Measurements from ENCODE around the gene PPP2R2B. TPM values are rescaled to one million over a fixed set of nuclear protein-coding genes. Genes with fewer than 3 reads are reported as not detected.
A peak's percentile ranks its signal among the peaks of the same experiment; 100 is the strongest.
"Not testable (repeated sequence)": the region's sequence is repeated elsewhere in the genome, so short reads cannot be mapped to it uniquely, and the experiment has no call there.

The PPP2R2B gene
- total RNA-seq, 1 donor = not detected

- no peak overlapping the region for H3K4me3 ChIP-seq (ENCODE audit: low read depth, low read length)
- no peak for DNase-seq (ENCODE audit: low read depth)
- peak; percentile 24 for TF ChIP-seq CTCF (IDR thresholded peaks at IDR 0.05; ENCODE audit: insufficient read depth, low read length)
Measured at GRCh38 chr5:146622391-146622790, 256.2 kb downstream of the PPP2R2B start.

- H3K4me3 ChIP-seq (ENCODE audit: low read depth, low read length) = no peak overlapping the region
- no peak for DNase-seq (ENCODE audit: low read depth)
- TF ChIP-seq CTCF (IDR thresholded peaks at IDR 0.05; ENCODE audit: insufficient read depth, low read length) = no peak
Measured at GRCh38 chr5:146620669-146621051, 257.9 kb downstream of the PPP2R2B start.

- no peak for DNase-seq (ENCODE audit: low read depth)
- no peak for TF ChIP-seq CTCF (IDR thresholded peaks at IDR 0.05; ENCODE audit: insufficient read depth, low read length)
- no peak overlapping the region for H3K4me3 ChIP-seq (ENCODE audit: low read depth, low read length)
Measured at GRCh38 chr5:146620031-146620668, 258.4 kb downstream of the PPP2R2B start.

GRCh38 chr5:146618434-146618833 is 260.1 kb downstream of the PPP2R2B start:
- H3K4me3 ChIP-seq (ENCODE audit: low read depth, low read length) = no peak overlapping the region
- TF ChIP-seq CTCF (IDR thresholded peaks at IDR 0.05; ENCODE audit: insufficient read depth, low read length) = no peak
- no peak for DNase-seq (ENCODE audit: low read depth)

GRCh38 chr5:146609731-146610130 is 268.8 kb downstream of the PPP2R2B start:
- DNase-seq (ENCODE audit: low read depth) = not testable (repeated sequence)

GRCh38 chr5:146607659-146608332 is 270.8 kb downstream of the PPP2R2B start:
- no peak overlapping the region for H3K4me3 ChIP-seq (ENCODE audit: low read depth, low read length)
- TF ChIP-seq CTCF (IDR thresholded peaks at IDR 0.05; ENCODE audit: insufficient read depth, low read length) = no peak
- no peak for DNase-seq (ENCODE audit: low read depth)

More at GRCh38 chr5:146609731-146610130, 268.8 kb downstream of the PPP2R2B start:
- H3K4me3 ChIP-seq (ENCODE audit: low read depth, low read length) = not testable (repeated sequence)

- no peak overlapping the region for H3K4me3 ChIP-seq (ENCODE audit: low read depth, low read length)
- no peak for DNase-seq (ENCODE audit: low read depth)
- TF ChIP-seq CTCF (IDR thresholded peaks at IDR 0.05; ENCODE audit: insufficient read depth, low read length) = no peak
Measured at GRCh38 chr5:146606893-146607292, 271.7 kb downstream of the PPP2R2B start.
